ENCODE data around the gene COQ2. TPM values are rescaled to one million over a fixed set of nuclear protein-coding genes. Genes with fewer than 3 reads are reported as not detected.
A peak's percentile ranks its signal among the peaks of the same experiment; 100 is the strongest.
"Not testable (repeated sequence)": the region's sequence is repeated elsewhere in the genome, so short reads cannot be mapped to it uniquely, and the experiment has no call there.

COQ2 gene
- total RNA-seq, 1 donor: 14.1 TPM

- Histone ChIP-seq H3K4me1 (ENCODE audit: insufficient read depth, low read length) (no peaks in the 10 kb centered on the region), H3K79me2 (ENCODE audit: insufficient read depth, low read length) (peaks cover 2% of the 10 kb centered on the region), H4K20me1 (ENCODE audit: insufficient read depth, low read length) (no peaks in the 10 kb centered on the region), H3K27me3 (ENCODE audit: insufficient read depth, low read length) (no peaks in the 10 kb centered on the region), H3K4me3 (ENCODE audit: insufficient read depth, low read length) (no peak overlapping the region), H3K9me3 (ENCODE audit: low read depth, low read length) (no peaks in the 10 kb centered on the region), H3K27ac (ENCODE audit: low read depth, low read length) (no peak overlapping the region), H3K4me2 (ENCODE audit: insufficient read depth, low read length) (no peak overlapping the region), H2AFZ (ENCODE audit: low read length) (no peak overlapping the region), H3K36me3 (ENCODE audit: insufficient read depth, low read length) (peaks cover 3% of the 10 kb centered on the region)
- DNase-seq (ENCODE audit: insufficient read length, low spot score, missing footprints): no peak
- no peak for TF ChIP-seq CTCF (IDR thresholded peaks at IDR 0.05; ENCODE audit: extremely low read depth, low read depth, low read length)
Observed at GRCh38 chr4:83276299-83277040, 8.1 kb downstream of the COQ2 start.

GRCh38 chr4:83273926-83274325 lies 10.7 kb downstream of the COQ2 start:
- DNase-seq (ENCODE audit: insufficient read length, low spot score, missing footprints); H3K27me3 ChIP-seq (ENCODE audit: insufficient read depth, low read length); H3K27ac ChIP-seq (ENCODE audit: low read depth, low read length); H3K4me2 ChIP-seq (ENCODE audit: insufficient read depth, low read length); H3K79me2 ChIP-seq (ENCODE audit: insufficient read depth, low read length); H3K4me3 ChIP-seq (ENCODE audit: insufficient read depth, low read length); H2AFZ ChIP-seq (ENCODE audit: low read length); H3K9me3 ChIP-seq (ENCODE audit: low read depth, low read length); H3K4me1 ChIP-seq (ENCODE audit: insufficient read depth, low read length); H3K36me3 ChIP-seq (ENCODE audit: insufficient read depth, low read length); H4K20me1 ChIP-seq (ENCODE audit: insufficient read depth, low read length): not testable (repeated sequence)

- Histone ChIP-seq H3K4me1 (ENCODE audit: insufficient read depth, low read length) (peaks cover 18% of the 10 kb centered on the region), H3K36me3 (ENCODE audit: insufficient read depth, low read length) (peaks cover 3% of the 10 kb centered on the region), H3K27me3 (ENCODE audit: insufficient read depth, low read length) (no peaks in the 10 kb centered on the region), H3K79me2 (ENCODE audit: insufficient read depth, low read length) (no peaks in the 10 kb centered on the region), H4K20me1 (ENCODE audit: insufficient read depth, low read length) (no peaks in the 10 kb centered on the region), H3K9me3 (ENCODE audit: low read depth, low read length) (no peaks in the 10 kb centered on the region), H3K27ac (ENCODE audit: low read depth, low read length) (no peak overlapping the region), H2AFZ (ENCODE audit: low read length) (no peak overlapping the region), H3K4me2 (ENCODE audit: insufficient read depth, low read length) (no peak overlapping the region), H3K4me3 (ENCODE audit: insufficient read depth, low read length) (no peak overlapping the region)
- TF ChIP-seq CTCF (IDR thresholded peaks at IDR 0.05; ENCODE audit: extremely low read depth, low read depth, low read length): no peak
- DNase-seq (ENCODE audit: insufficient read length, low spot score, missing footprints): no peak
Observed at GRCh38 chr4:83272900-83273299, 11.7 kb downstream of the COQ2 start.

- peak overlapping the region; percentile 34 for H3K4me2 ChIP-seq (ENCODE audit: insufficient read depth, low read length)
Observed at GRCh38 chr4:83269256-83269655, 15.3 kb downstream of the COQ2 start.

More at GRCh38 chr4:83269256-83269655, 15.3 kb downstream of the COQ2 start:
- no peak overlapping the region for H2AFZ ChIP-seq (ENCODE audit: low read length)
- no peaks in the 10 kb centered on the region for H3K79me2 ChIP-seq (ENCODE audit: insufficient read depth, low read length)
- no peak for DNase-seq (ENCODE audit: insufficient read length, low spot score, missing footprints)
- no peak for TF ChIP-seq CTCF (IDR thresholded peaks at IDR 0.05; ENCODE audit: extremely low read depth, low read depth, low read length)
- no peak overlapping the region for H3K27ac ChIP-seq (ENCODE audit: low read depth, low read length)
- H3K9me3 ChIP-seq (ENCODE audit: low read depth, low read length): no peaks in the 10 kb centered on the region
- no peaks in the 10 kb centered on the region for H4K20me1 ChIP-seq (ENCODE audit: insufficient read depth, low read length)
- H3K4me1 ChIP-seq (ENCODE audit: insufficient read depth, low read length): peaks cover 37% of the 10 kb centered on the region
- no peaks in the 10 kb centered on the region for H3K36me3 ChIP-seq (ENCODE audit: insufficient read depth, low read length)
- H3K27me3 ChIP-seq (ENCODE audit: insufficient read depth, low read length): no peaks in the 10 kb centered on the region
- no peak overlapping the region for H3K4me3 ChIP-seq (ENCODE audit: insufficient read depth, low read length)

All from osteoblast (primary cell).